Activated effector memory CD4-positive, alpha-beta T cell treated with Interleukin-2 at 50 U/mL for 16 hours (primary cell): Measurements from ENCODE around the gene CYP4A11.
"Not testable (repeated sequence)": the region's sequence is repeated elsewhere in the genome, so short reads cannot be mapped to it uniquely, and the experiment has no call there.

Source experiments
- DNase-seq: peaks from one replicate; pipeline ENCODE4 v3.0.0-alpha.2; 2020

Gene CYP4A11

GRCh38 chr1:46941135-46941694 lies at the start of gene CYP4A11:
CYP4A11 (minus strand) TSS chr1:46941476; CDS start chr1:46941433, 43 bp downstream.
- DNase-seq = no peak

DNA sequence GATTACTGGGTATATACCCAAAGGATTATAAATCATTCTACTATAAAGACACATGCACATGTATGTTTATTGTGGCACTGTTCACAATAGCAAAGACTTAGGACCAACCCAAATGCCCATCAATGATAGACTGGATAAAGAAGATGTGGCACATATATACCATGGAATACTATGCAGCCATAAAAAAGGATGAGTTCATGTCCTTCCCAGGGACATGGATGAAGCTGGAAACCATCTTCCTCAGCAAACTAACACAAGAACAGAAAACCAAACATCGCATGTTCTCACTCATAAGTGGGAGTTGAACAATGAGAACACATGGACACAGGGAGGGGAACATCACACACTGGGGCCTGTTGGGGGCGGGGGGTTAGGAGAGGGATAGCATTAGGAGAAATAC lies 49.3 kb upstream of the CYP4A11 start:
- DNase-seq = not testable (repeated sequence)

- no peak for DNase-seq
Measured at GRCh38 chr1:46983830-46984586, 42.7 kb upstream of the CYP4A11 start.

DNA sequence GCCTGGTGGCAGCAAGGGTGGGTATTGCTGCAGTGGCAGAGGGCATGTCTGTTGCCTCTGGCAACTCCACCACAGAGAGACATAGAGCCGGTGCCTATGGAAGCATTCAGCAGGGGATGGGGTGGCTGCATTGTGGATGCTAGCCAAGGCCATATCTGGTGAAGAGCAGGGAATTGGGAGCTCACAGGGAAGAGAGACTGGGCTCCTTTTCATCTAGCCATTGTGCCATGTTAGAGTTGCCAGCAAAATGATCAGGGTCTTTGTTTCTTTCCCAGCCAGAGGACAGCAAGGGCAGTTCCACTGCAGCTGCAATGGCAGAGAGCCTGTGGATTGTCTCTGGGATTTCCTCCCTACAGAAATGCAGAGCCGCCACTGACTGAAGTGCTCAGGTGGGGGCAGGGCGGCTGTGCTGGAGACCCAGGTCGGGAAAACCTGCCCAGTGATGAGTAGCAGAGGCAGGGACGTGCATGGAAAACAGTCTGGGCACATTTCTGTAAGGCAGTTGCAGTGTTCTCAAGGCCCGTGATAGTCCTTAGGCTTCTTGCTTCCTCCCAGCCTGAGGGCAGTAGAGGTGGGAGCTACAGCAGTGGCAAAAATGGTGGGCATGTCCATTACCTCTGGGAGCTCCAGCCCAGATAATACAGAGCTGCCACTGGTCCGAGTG lies 42.0 kb upstream of the CYP4A11 start:
- no peak for DNase-seq

GRCh38 chr1:46969014-46969619 lies 27.8 kb upstream of the CYP4A11 start:
- DNase-seq = no peak

- DNase-seq = not testable (repeated sequence)
Measured at GRCh38 chr1:46962272-46962671, 21.0 kb upstream of the CYP4A11 start.

DNA sequence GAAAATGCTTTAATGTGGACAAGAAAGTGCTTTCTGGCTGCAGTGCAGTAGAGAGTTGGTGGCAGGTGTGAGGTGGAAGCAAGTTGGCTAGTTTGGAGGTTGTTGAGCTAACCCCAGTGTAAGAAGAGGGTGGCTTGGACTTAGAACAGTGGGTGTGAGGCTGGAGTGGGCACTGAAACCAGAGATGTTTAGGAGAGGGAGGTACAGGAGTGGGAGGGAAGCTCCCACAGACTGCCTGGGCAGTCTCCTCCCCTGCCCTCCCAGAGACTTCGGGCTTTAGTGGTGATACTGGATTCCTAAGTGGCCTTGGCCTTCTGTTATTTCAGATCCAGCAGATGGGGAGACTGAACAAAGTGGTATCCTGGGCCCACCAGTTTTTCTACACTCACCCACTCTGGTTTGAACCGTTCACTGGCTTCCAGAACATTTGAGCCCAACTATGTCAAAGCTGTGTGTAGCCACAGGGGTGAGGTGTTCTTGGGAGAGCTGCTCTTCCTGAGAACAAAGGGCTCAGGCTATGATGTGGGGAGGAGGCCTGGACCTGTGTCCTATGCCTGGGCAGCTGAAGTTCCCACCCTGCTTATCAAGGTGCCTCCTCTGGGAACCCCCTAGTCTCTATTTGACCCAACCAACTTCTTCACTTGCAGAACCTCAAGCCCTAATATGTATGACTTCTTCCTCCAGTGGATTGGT lies 19.9 kb upstream of the CYP4A11 start:
- DNase-seq = no peak

DNA sequence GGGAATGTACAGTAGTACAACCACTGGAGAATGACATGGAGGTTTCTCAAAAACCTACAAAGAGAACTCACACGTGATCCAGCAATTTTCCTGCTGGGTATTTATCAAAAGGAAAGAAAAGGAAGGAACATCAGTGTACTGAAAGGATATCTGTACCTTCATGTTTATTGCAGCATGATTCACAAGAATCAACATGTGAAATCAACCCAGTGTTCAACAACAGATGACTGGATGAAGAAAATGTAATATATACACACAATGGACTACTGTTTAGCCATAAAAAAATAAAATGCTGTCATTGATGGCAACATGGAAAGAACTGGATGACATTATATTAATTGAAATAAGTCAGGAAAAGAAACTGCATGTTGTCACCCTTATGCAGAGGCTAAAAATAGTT lies 19.0 kb upstream of the CYP4A11 start:
- DNase-seq = no peak

- DNase-seq = not testable (repeated sequence)
Measured at GRCh38 chr1:46955116-46955515, 13.8 kb upstream of the CYP4A11 start.

GRCh38 chr1:46953847-46954246 lies 12.6 kb upstream of the CYP4A11 start:
- not testable (repeated sequence) for DNase-seq

- not testable (repeated sequence) for DNase-seq
Measured at GRCh38 chr1:46949417-46949666, 8.1 kb upstream of the CYP4A11 start.

DNA sequence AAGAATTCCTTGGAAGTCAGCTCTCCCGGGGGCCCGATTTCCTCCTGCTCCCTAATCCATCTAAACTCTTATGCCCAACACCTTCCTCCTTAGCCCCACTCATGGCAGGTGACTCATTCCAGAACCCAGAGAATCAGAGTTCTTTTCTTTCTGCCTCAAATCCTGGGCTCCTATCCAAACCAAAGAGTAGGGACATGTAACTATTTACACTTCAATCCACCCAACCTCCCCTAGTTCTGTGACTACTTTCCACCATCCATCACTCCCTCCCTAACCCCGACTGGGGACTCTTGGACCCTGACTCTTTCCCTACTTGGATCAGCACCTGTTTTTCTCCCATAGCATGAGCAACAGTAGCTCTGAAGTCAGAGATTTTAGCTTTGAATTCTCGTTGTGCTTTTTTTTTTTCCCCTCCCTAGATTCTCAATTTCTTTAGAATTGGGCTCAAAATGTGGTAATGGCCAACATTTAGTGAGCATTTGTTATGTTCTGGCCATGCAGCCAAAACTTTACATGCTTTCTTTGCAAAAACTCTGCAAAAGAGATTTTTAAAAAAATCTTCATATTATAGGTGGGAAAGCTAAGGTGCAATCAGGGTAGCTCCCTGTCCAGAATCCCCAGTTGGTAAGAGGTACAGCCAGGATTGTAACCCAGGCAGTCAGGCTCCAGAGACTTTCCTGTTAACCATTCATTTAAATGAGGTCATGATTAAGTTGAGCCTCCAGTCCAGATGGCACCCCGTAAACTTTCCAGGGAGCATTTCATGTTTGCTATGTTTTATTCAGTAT lies 7.5 kb upstream of the CYP4A11 start:
- DNase-seq = no peak

GRCh38 chr1:46947706-46948105 lies 6.4 kb upstream of the CYP4A11 start:
- DNase-seq = not testable (repeated sequence)

GRCh38 chr1:46942086-46942485 lies 810 bp upstream of the CYP4A11 start:
- no peak for DNase-seq

- no peak for DNase-seq
Measured at GRCh38 chr1:46940307-46940706, 969 bp downstream of the CYP4A11 start.

DNA sequence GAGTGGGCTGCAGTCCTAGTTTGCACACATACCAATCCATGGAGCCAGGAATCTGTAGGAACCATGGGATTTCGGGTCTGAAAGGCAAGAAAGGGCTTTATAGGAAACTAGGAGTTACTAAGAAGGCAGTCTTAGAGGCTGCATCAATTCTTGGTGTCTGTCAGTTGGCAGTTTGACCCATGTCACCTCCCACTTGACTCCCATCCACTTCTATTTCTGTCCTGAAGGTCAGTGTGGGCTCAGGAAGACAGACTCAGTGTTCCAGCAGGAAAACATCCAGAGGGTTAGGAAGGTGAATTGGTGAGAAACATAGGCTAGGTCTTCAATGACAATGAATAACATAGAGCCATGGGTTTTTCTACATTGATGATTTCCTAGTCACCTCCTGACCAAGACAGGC lies 4.0 kb downstream of the CYP4A11 start:
- DNase-seq = no peak

DNA sequence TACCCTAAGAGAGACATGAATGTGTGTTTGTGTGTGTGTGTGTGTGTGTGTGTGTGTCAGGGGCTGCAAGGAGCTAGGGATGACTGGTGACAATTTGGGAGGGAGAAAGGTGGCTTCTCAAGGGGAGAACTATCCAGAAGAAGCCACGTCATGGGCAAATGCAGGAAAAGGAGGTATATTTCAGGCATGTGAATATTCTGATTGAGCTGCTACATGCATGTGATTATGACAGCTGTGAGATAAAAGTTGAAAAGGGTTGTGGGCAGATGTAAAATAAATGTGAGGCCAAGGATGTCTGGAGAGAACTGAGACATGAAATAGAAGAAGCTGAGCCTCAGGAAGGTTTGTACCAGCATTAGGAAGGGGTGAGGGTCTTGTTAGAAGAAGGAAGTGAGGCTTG lies 4.5 kb downstream of the CYP4A11 start:
- no peak for DNase-seq

- not testable (repeated sequence) for DNase-seq
Measured at GRCh38 chr1:46934852-46935251, 6.4 kb downstream of the CYP4A11 start.

GRCh38 chr1:46932020-46932419 lies 9.3 kb downstream of the CYP4A11 start:
- DNase-seq = not testable (repeated sequence)

DNA sequence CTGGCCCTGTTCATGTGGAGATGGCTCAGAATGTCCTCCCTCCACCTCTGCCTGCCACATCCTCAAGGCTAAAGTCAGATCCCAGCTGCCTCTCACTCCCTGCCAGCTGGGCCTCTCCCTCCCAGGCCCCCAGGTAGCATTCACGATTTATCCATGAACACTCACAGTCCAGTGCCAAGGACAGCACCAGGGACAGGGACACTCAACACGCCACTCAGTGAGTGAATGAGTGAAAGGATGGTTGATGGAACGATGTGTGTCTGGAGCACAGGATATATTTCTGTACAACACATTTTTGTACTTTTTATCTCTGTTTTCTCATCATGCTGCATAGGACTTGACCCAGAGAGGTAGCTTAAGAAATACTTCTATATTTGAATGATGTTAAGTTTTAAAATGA lies 10.1 kb downstream of the CYP4A11 start:
- no peak for DNase-seq

DNA sequence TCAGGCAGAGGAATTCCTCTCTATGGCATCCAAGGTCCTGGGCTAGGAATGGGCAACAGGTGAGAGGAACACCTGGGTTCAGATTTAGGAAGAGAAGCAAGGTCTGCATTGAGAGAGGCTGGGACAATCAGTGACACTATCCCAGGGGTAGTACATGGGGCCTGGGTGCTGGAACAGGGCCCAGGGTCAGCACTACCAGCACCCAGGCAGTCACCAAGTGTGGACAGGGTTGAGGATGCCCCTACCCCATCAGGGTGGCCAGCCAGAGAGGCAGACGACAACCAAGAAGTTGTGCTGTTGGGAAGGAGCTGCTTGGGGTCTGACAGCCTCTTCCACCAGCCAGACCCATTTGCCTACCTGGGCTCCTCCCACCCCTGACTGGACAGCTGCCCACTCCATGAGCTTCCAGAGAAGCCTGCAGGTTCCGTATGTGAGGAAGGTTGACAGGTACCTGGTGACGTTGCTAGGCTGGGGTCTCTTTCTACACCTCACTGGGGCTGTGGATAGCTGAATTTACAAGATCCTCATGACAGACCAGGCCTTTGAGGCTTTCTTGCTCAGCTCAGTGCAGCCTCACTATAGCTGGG lies 13.9 kb downstream of the CYP4A11 start:
- no peak for DNase-seq

DNA sequence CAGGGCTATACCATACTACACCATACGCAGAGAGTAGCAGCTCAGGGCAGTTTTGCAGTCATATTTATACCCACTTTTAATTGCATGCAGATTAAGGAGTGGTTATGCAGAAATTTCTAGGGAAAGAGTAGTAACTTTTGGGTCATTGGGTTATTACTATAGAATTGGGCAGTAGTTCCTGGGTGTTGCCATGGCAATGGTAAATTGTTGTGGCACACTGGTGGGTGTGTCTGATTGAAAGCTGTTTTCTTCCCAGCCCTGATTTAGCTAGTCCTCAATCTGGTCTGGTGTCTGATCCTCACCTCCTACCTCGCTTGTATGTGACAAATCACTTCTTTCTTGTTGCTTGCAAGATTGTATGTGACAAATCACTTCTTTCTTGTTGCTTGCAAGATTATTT lies 30.5 kb downstream of the CYP4A11 start:
- DNase-seq = no peak
